NCI-H510A (cell line): Measurements from ENCODE around the gene SCG3.
A peak's percentile ranks its signal among the peaks of the same experiment; 100 is the strongest.

Experiments
- DNase-seq: peaks from one replicate; lab custom pipeline; 2025; lab: John Stamatoyannopoulos, UW

SCG3 gene

DNA sequence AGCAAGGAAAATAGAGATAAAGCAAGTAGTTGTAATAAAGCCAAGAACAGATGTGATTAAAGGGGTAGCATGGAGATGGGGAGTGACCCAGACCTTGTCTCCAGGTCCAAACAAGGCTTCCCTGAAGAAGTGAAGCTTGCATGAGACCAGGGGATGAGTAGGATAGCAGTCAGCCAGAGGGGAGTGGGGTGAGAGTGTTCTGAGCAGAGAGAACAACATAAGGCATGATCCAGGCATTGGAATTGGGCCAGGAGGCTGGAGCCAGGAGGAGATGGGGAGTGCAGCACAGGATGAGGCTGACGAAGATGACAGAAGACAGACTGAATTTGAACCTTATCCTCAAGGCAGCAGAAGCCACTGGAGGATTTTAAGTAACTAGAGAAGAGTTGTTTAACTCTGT, 77.3 kb downstream of the SCG3 start:
- DNase-seq: no peak

GRCh38 chr15:51759557-51760070, 78.3 kb downstream of the SCG3 start:
- DNase-seq: peak; percentile 27

DNA sequence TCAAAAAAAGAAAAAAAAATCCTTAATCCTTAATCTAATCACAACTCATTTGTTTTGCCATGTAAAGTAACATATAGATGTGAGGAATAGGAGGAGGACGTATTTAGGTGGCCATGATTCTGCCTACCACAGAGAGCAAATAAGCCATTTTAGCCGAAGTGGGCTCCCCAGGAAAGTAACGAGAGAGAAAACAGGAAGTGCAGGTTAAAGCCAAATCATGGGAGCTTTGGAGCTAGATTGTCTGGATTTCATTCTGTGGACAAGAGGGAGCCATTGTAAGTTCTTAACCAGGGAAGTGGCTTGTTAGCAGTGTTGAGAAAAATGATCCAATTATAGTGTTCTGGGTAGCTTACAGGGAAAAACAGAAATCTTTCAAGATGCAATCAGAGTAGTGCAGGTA, 79.5 kb downstream of the SCG3 start:
- DNase-seq: no peak

- DNase-seq: no peak
Observed at GRCh38 chr15:51765751-51766150, 84.4 kb downstream of the SCG3 start.

GRCh38 chr15:51766341-51766740, 85.0 kb downstream of the SCG3 start:
- no peak for DNase-seq

- no peak for DNase-seq
Observed at GRCh38 chr15:51768018-51768417, 86.7 kb downstream of the SCG3 start.
